Pancreas (tissue), 10 donors: ENCODE results near the gene VWA5B1. TPM values are rescaled to one million over a fixed set of nuclear protein-coding genes. Genes with fewer than 3 reads are reported as not detected.
A peak's percentile ranks its signal among the peaks of the same experiment; 100 is the strongest.

Source experiments
- ATAC-seq, 4 donors: fragments of 200-7000 bp; cut with Tn5 transposase; one replicate each; pipeline versions ENCODE4 v1.8.0 to v1.9.1; 2020; ENCODE audit warnings: mild to moderate bottlenecking in 4 of 4, moderate library complexity in 4 of 4
- DNase-seq, 6 donors: peaks; one replicate each; pipeline ENCODE4 v3.0.0-alpha.2; 2020
- FAIRE-seq: peaks from 2 replicates; lab custom pipeline; 2012; peaks lifted over from hg19 to GRCh38; lab: Jason Lieb, UNC
- H3K27ac ChIP-seq, 4 donors: fragments of 200-600 bp; sonication (generic); 1 replicate in 3 of 4; 2 replicates in 1 of 4; pipeline versions ENCODE4 v1.5.0 to v1.8.0; 2020
- H3K27me3 ChIP-seq, 4 donors: fragments of 200-600 bp; one replicate each; pipeline ENCODE4 v1.8.0; 2021
- H3K36me3 ChIP-seq, 3 donors: fragments of 200-600 bp; sonication (generic) in 1 of 3; one replicate each; pipeline versions ENCODE4 v1.5.0 to v1.8.0; 2020 to 2021
- H3K4me1 ChIP-seq, 3 donors: fragments of 200-600 bp; one replicate each; pipeline ENCODE4 v1.8.0; 2021
- H3K4me3 ChIP-seq, 4 donors: fragments of 200-600 bp; sonication (generic) in 2 of 4; one replicate each; pipeline versions ENCODE4 v1.5.0 to v1.8.0; 2020 to 2021
- H3K9me3 ChIP-seq, 4 donors: fragments of 200-600 bp; one replicate each; pipeline ENCODE4 v1.8.0; 2021
- WGBS, 2 donors: extraction: QIAGEN DNeasy Blood & Tissue Kit; methylation state at CpG; one replicate each; pipeline ENCODE4 v1.1.7; 2013; 5-methylcytosine and 5-hydroxymethylcytosine counted together
- intact Hi-C, 3 donors: fragments of 100-400 bp; cut with DNase I; formaldehyde crosslinking; loops; one replicate each; pipeline versions ENCODE4 v1.11.1 to v1.14.2; 2022
- polyA plus RNA-seq, 2 donors: library from polyadenylated mRNA; stranded (reverse); fragments of 200-250 nt; gene quantifications; one replicate each; pipeline ENCODE4 v1.2.3, GENCODE V29; 2013
- total RNA-seq, 6 donors: library from RNA; stranded (reverse); fragmentation: NEBNext Ultra II Directional in 4 of 6; extraction: Animal tissue kit (Norgen Biotek cat#: 25700) in 4 of 6; gene quantifications; one replicate each; pipeline versions ENCODE4 v1.2.1 to v1.2.4, GENCODE V29; 2021 to 2023
- TF ChIP-seq, protein P1 (sequence below), 4 donors: fragments of 200-600 bp; sonication (generic) in 3 of 4; IDR thresholded peaks; one replicate each; pipeline versions ENCODE4 v1.5.0 to v1.8.0; 2021; ENCODE audit warnings: antibody characterized with exemption in 4 of 4
- donor health status: healthy with polysubstance abuse.
- donor health status: DM: no; HTN: no; CAD: no; lungs with moderate emphysema.
- donor health status: DM: no; HTN: no; CAD: no.
- donor health status: control.
- donor health status: control.
- donor health status: Bipolar disorder and iron deficiency.
- donor health status: DM: yes; HTN: yes; CAD: no.
- donor health status: DM: no; HTN: no; CAD: no.
- donor health status: DM: no; HTN: no; CAD: no.
- donor health status: DM: yes; HTN: yes; CAD: no.

The VWA5B1 gene, protein sequence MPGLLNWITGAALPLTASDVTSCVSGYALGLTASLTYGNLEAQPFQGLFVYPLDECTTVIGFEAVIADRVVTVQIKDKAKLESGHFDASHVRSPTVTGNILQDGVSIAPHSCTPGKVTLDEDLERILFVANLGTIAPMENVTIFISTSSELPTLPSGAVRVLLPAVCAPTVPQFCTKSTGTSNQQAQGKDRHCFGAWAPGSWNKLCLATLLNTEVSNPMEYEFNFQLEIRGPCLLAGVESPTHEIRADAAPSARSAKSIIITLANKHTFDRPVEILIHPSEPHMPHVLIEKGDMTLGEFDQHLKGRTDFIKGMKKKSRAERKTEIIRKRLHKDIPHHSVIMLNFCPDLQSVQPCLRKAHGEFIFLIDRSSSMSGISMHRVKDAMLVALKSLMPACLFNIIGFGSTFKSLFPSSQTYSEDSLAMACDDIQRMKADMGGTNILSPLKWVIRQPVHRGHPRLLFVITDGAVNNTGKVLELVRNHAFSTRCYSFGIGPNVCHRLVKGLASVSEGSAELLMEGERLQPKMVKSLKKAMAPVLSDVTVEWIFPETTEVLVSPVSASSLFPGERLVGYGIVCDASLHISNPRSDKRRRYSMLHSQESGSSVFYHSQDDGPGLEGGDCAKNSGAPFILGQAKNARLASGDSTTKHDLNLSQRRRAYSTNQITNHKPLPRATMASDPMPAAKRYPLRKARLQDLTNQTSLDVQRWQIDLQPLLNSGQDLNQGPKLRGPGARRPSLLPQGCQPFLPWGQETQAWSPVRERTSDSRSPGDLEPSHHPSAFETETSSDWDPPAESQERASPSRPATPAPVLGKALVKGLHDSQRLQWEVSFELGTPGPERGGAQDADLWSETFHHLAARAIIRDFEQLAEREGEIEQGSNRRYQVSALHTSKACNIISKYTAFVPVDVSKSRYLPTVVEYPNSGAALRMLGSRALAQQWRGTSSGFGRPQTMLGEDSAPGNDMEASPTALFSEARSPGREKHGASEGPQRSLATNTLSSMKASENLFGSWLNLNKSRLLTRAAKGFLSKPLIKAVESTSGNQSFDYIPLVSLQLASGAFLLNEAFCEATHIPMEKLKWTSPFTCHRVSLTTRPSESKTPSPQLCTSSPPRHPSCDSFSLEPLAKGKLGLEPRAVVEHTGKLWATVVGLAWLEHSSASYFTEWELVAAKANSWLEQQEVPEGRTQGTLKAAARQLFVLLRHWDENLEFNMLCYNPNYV
- total RNA-seq (under 1 TPM in 5 of 6 donors, not detected in 1; 0.16 to 0.70 (median 0.29) TPM), polyA plus RNA-seq (under 1 TPM; 0.27 to 0.70 TPM)

DNA sequence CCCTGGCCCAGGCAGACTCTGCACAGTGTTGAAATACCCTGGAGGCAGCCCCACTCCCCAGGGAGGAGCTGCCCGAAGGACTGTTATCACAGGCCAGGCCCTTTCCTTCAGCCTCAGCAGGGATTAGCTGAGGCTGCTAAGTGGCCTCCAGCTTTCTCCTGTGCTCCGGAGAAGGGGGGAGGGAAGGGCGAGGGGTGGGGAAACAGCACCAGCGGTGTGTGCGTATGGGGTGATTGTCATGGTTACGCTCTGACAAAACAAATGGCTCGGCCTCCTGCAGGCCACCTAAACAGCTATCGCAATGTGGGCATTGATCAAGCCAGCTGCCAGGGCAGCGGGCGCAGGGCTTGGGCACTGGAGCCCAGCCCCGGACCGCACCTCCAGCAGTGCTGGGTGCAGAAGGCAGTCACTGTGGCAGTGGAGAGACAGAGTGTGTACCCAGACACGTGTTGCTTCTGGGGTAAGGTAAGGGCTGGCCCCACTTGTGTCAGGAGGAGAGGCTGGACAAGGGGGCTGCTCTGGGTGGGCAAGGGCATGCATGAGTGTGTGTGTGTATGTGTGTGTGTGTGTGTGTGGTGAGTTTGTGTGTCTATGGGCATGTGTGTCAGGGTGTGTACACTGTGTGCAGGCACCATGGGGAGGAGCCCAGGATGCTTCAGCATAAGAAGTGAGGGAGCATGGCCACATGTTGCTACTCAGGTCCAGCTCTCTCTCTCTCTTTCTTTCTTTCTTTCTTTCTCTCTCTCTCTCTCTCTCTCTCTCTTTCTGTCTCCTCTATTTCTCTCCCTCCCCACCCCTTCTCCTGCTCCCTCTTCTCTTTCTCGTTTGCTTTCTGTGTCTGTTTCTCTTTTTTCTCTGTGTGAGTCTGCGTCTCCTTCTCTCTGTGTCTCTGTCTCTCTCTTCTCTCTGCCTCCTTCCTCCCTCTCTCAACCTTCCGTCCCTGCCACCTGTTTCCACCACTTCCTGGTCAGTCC is at the start of gene VWA5B1:
Gene VWA5B1, plus strand, starts transcription at position 252 of the 974 bp plus-strand sequence. CDS start 19,727 bp downstream, outside the sequence.
- DNase-seq (peak in 4 of 6 donors; percentile 27 to 46 (median 45)), FAIRE-seq (no peak), ATAC-seq (peak; percentile 63 to 90 (median 84))
- H3K9me3 ChIP-seq = no peaks in the 10 kb centered on the region
- H3K4me1 ChIP-seq = no peaks in the 10 kb centered on the region
- TF ChIP-seq, protein P1, sequence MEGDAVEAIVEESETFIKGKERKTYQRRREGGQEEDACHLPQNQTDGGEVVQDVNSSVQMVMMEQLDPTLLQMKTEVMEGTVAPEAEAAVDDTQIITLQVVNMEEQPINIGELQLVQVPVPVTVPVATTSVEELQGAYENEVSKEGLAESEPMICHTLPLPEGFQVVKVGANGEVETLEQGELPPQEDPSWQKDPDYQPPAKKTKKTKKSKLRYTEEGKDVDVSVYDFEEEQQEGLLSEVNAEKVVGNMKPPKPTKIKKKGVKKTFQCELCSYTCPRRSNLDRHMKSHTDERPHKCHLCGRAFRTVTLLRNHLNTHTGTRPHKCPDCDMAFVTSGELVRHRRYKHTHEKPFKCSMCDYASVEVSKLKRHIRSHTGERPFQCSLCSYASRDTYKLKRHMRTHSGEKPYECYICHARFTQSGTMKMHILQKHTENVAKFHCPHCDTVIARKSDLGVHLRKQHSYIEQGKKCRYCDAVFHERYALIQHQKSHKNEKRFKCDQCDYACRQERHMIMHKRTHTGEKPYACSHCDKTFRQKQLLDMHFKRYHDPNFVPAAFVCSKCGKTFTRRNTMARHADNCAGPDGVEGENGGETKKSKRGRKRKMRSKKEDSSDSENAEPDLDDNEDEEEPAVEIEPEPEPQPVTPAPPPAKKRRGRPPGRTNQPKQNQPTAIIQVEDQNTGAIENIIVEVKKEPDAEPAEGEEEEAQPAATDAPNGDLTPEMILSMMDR (IDR thresholded peaks at IDR 0.05) = no peak
- H3K27ac ChIP-seq = no peak within 1 kb of the TSS
- H3K36me3 ChIP-seq = no peaks in the 10 kb centered on the region
- WGBS, 2 donors = 14 to 20% methylated on average over 16 of the region's 16 CpGs
- intact Hi-C loops = no loop called here
- H3K4me3 ChIP-seq = no peak within 1 kb of the TSS
- H3K27me3 ChIP-seq = no peaks in the 10 kb centered on the region

DNA sequence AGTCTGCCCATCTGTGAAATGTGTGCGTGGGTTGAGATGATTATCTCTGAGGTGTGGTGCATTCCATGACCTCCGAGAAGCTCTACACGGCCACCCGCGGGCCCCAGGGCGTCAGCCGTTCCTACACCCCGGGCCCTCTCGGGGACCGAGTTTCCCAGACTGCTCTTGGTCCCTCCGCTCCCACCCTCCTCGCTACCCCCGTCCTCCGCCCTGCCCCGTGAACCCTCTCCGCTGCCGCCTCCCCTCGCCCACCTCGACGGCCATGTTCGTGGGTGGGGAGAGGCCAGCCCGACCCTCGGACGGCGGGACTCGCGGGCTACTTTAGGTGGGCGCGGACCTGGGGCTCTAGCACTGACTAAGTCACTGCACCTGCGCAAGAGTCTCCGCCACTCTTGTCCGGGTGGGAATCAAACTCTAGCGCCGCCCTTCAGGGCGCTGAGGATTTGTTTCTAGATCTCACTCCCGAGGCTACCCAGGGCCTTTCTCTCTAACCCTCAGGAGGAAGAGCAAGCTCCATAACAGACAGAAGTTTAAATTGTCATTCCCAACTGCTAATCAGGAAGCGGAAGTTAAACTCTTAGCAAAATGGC is 47.7 kb upstream of the VWA5B1 start:
- Histone ChIP-seq H3K4me1 (no peaks in the 10 kb centered on the region), H3K36me3 (no peaks in the 10 kb centered on the region), H3K27me3 (peaks cover 0 to 5% (median 0%) of the 10 kb centered on the region in 4 donors), H3K9me3 (no peaks in the 10 kb centered on the region), H3K4me3 (no peak overlapping the region), H3K27ac (no peak overlapping the region)
- DNase-seq (peak in 1 of 6 donors; percentile 23), ATAC-seq (no peak), FAIRE-seq (no peak)
- 67 to 70% methylated on average over 23 to 37 of the region's 37 CpGs for WGBS, 2 donors
- TF ChIP-seq, protein P1 (IDR thresholded peaks at IDR 0.05) = no peak
- intact Hi-C loops = no loop called here

DNA sequence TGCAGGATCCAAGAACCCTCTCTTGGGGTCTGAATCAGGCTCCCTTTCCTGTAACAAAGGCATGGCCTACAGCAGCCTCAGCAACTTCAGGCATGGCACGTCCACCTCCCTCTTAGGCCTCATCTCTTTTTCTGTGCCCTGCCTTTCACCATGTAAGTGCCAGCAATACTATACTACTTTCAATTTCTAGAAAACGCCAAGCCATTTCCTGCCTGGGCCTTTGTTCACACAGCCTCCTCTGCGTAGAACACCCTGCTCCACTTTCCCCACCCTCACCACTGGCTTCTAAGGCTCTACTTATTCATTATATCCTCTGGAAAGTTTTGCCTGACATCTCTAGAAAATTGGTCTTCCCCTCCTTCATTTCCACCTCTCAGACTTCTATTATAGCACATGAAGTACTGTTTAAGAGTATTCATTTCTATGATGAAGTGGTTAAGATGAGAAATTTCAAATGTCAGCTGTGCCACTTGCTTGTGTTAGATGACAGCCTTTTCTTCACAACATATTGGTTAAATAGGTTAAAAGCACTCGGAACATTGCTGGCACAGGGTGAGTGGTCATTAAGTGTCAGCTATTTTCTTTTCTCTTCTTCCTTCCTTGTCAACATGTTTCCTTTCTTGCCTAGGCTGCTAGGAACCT is 41.6 kb upstream of the VWA5B1 start:
- DNase-seq (no peak), FAIRE-seq (no peak), ATAC-seq (no peak)
- intact Hi-C loops = no loop called here
- Histone ChIP-seq H3K4me3 (no peak overlapping the region), H3K27ac (no peak overlapping the region), H3K36me3 (no peaks in the 10 kb centered on the region), H3K4me1 (no peaks in the 10 kb centered on the region), H3K9me3 (no peaks in the 10 kb centered on the region), H3K27me3 (peaks cover 0 to 3% (median 0%) of the 10 kb centered on the region in 4 donors)
- WGBS, 2 donors = 73 to 74% methylated on average over 4 of the region's 4 CpGs
- TF ChIP-seq, protein P1 (IDR thresholded peaks at IDR 0.05) = no peak
